ENCODE data around the gene CLEC2L.

The CLEC2L gene

DNA sequence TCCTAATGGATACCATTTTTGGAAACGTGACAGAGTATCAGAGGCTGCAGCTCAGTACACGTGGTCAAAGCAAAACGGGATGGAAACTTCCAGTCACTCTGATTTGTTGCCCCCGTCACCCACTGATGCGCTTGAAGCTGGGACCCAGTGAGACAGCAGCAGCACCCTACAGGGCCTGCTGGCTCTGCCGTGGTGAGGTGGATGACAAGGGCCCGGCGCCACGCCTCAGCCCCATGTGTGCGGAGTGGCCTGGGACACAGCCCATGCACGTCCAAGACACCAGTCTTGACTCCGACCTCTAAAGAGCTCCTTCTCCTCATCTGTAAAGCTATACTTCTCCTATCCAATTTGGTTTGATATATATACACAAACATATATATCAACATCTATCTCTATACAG is 39.0 kb downstream of the CLEC2L start:
- Mint-ChIP-seq H3K4me1 (peaks cover 5% of the 10 kb centered on the region), H3K9me3 (no peaks in the 10 kb centered on the region), H3K4me3 (no peak overlapping the region), H3K27me3 (peaks cover 11% of the 10 kb centered on the region), H3K27ac (no peak overlapping the region)
- ATAC-seq (no peak), DNase-seq (no peak)

DNA sequence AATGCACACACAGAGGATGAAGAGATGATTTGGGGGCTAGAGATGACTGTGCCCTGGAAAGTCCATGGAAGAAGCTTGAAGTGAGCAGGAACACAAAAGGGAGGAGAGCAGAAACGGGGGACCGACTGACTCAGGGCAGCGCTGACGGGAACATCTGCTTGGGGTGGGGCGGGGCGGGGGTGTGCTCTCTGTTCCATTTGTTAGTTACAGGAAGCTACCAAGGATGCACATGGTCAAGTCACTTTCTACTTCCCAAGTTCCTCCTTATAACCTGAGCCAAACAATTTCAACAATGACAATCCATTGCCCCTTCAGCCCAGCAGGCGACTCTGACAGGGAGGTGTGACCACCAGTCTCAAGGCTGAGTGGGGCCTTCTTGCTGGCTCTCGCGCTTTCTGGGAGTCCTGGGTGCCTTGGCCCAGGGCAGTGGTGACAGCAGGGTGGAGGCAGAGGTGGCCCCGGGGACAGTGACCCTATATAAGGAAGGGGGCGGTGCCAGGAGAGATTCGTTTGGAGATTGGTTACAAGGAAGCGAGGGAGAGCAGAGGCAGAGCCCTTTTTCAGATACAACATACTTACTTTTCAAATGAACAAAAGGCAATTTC is 39.6 kb downstream of the CLEC2L start:
- Mint-ChIP-seq H3K4me3 (no peak overlapping the region), H3K27me3 (peaks cover 11% of the 10 kb centered on the region), H3K9me3 (no peaks in the 10 kb centered on the region), H3K27ac (no peak overlapping the region), H3K4me1 (peaks cover 5% of the 10 kb centered on the region)
- ATAC-seq (no peak), DNase-seq (no peak)

DNA sequence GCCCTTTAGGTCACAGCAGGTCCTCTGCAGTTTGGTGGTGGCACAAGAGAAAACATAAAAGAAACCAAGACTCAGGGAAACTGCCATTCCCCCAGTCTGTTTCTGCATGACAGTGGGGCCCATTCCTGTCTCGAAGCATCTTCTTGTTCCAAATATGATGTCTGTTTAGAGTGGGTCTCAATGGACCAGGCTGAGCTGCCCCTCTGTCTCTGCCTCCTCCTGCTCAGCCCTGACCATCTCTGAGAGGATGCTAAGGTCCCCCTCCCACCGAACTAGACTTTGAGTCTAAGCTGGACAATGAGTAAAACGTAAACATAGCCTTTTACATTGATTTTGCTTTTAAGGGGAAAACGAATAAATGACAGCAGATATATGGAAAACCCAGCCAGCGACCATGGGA is 40.4 kb downstream of the CLEC2L start:
- ATAC-seq (no peak), DNase-seq (no peak)
- Mint-ChIP-seq H3K9me3 (no peaks in the 10 kb centered on the region), H3K27ac (peak overlapping the region; percentile 63 to 78), H3K4me1 (peaks cover 5% of the 10 kb centered on the region), H3K4me3 (no peak overlapping the region), H3K27me3 (peaks cover 9% of the 10 kb centered on the region)

DNA sequence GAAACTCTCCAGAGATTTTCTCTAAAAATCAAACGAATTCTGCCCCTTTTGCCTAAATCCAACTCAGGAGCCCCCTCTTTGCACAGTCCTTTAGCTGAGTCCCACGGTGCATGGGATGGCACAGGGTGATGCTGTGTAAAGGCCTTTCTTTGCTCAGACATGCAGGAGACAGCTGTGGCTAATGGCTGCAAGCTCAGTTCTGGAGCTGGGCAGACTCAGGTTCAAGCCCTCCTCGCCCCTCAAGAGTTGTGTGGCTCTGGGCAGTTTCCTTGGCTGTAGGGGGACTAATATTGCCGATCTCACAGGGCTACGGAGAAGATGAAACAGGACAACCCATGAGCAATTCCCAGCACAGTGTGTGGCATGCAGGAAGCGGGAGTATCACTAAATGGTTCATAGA is 42.6 kb downstream of the CLEC2L start:
- H3K4me3 Mint-ChIP-seq = no peak overlapping the region

DNA sequence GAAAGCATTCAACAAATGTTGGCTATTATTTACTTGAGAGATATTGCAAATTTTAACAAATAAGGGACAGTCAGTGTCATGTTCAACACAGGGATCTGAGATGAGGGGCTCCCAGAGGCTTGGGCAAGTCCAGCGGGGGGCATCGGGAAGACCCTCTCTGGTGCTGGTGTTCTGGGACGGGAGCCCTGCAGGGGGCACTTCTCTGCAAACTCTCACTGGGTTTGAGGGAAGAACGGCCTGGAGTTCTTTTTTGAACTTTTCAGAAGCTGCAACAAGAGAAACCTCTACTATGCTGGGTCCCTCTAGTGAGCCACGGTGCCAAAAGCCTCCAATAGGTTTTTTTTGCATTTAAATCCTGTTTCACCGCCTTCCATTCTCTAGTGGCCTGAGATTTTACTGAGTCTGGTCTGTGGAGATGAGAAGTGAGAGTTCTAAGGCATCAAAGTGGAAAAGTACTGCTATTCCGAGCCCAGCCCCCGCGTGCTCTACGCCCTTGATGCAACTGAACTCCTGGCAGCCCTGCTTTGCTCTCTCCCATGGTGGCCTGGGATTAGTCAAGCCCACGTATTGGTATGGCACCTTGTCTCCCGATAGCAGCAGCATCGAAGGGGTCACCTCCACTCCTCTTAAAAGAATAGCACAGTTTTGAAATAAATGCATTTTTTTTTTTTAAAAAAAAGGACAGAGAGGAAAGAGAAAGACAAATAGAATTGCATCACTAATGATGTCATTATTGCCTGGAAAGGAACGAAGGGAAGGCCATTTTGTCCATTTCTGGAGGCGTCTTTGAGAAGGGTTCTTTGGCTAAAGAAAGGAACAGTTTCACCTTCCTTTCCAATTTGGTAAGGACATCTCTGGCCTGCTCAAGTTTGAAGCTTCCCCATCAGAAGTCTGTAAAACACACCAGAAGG is 43.5 kb downstream of the CLEC2L start:
- no peak overlapping the region for H3K27ac Mint-ChIP-seq
- no peaks in the 10 kb centered on the region for H3K27me3 Mint-ChIP-seq
- no peak for ATAC-seq

More for the DNA sequence above, 42.6 kb downstream of the CLEC2L start:
- DNase-seq (no peak), ATAC-seq (no peak)
- Mint-ChIP-seq H3K27me3 (no peaks in the 10 kb centered on the region), H3K9me3 (no peaks in the 10 kb centered on the region), H3K4me1 (peaks cover 5% of the 10 kb centered on the region), H3K27ac (no peak overlapping the region)

DNA sequence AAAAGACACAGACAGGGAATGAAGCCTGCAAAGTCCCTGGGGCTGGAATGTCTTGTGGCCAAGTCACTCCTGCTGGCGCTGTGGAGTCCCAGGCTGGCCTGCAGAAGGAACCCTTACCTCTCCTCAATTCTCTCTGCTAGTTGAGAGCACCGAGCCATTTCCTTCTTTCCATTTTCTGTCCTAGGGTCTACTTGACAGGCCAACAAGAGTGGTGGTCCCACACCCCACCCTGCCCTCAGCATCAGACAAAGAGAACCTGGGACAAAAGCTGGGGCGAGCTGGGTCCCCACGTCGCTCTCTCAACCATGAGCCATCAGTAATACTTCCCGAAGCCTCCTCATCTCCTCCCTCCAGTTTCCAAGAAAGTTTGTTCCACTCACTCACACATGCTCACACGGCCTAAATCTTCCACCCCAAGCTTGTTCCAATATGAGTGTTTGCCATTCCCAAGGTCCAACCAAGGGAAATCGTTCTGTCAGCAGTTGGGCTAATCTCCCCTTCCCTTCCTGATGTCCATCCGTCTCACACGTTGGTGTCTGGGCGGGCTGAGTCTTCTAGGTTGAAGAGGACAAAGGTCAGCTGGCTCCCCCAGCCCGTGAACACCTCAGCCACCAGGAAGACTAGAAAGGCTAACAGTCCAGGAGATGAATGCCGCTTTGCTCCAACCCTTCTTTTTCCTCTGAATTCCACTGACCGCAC is 44.3 kb downstream of the CLEC2L start:
- ATAC-seq (no peak), DNase-seq (no peak)
- Mint-ChIP-seq H3K27ac (peak overlapping the region; percentile 17 to 43), H3K9me3 (no peaks in the 10 kb centered on the region), H3K4me1 (peaks cover 5% of the 10 kb centered on the region), H3K4me3 (no peak overlapping the region), H3K27me3 (no peaks in the 10 kb centered on the region)

More for the DNA sequence above, 43.5 kb downstream of the CLEC2L start:
- no peaks in the 10 kb centered on the region for H3K9me3 Mint-ChIP-seq
- H3K4me3 Mint-ChIP-seq = no peak overlapping the region
- DNase-seq = no peak
- H3K4me1 Mint-ChIP-seq = peaks cover 5% of the 10 kb centered on the region

DNA sequence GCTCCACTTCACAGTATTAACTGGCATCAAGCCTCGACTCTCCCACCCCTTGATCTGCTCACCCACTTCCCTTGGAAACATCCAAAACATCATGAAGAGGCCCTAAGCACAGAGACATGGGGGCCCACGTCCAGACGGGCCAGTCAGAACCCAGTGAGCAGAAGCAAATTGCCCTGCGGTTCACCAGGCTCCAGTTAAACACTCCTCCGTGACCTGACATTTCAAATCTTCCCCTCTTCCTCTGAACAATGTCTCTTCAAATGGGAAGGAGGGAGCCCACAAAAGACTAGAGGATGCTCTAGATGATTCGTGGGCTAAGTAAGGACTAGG is 44.8 kb downstream of the CLEC2L start:
- DNase-seq (no peak), ATAC-seq (no peak)
- Mint-ChIP-seq H3K9me3 (no peaks in the 10 kb centered on the region), H3K27ac (peak overlapping the region; percentile 17 to 45), H3K4me3 (no peak overlapping the region), H3K27me3 (no peaks in the 10 kb centered on the region), H3K4me1 (peaks cover 5% of the 10 kb centered on the region)

DNA sequence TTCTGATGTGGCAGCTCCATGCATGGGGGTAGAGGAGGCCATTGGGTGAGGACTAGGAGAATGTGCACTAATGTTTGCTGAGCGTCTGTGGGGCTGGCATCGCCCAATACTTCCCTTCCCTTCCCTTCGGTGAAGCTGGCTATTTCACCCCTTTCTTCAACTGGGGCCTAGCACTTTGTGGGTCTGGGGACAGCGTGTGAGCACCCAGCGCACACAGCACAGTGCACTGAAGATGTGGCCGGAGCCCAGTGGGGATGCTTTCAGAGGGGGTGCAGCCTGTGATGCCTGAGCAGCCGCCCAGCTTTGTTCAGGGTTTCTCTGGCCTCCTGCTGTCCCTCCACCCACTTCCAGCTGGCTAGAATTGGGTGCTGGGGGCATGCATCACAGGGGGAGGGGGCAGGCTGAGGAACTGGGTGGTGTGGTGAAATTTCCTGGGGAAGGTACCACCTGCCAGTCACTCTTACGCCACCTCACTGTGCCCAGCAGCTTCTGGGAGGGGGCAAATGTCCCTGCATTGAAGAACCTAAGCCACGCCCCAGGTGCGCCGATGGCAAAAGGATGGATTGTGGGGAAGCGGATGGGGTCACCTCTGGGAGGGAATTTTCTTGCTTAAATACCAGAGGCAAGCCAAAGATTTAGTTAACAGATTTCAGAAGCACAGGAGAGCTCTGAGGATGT is 45.5 kb downstream of the CLEC2L start:
- H3K27me3 Mint-ChIP-seq = no peaks in the 10 kb centered on the region
- no peak overlapping the region for H3K4me3 Mint-ChIP-seq
- H3K9me3 Mint-ChIP-seq = no peaks in the 10 kb centered on the region
- DNase-seq = no peak
- peaks cover 5% of the 10 kb centered on the region for H3K4me1 Mint-ChIP-seq
- no peak overlapping the region for H3K27ac Mint-ChIP-seq
- ATAC-seq = no peak

DNA sequence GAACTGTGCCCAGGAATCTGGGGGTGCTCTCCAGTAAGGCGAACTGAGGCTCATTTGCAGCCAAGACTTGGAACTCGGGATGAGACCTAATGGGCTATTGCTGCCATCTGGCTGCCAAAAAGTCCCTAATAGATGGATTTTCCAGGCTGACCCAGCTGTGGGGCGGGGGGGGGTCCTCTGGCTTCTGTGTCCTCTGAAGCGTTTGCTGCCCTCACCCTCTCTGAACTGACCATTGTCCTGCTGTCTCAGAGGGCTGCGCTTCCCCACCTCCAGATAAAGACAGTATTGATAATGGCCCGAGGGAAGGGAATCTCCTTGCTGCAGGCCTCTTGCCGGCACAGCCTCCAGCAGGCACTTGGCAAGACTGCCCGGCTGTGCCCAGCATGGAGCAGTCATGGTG is 46.6 kb downstream of the CLEC2L start:
- Mint-ChIP-seq H3K27me3 (no peaks in the 10 kb centered on the region), H3K9me3 (no peaks in the 10 kb centered on the region), H3K27ac (no peak overlapping the region), H3K4me1 (peaks cover 5% of the 10 kb centered on the region), H3K4me3 (no peak overlapping the region)
- ATAC-seq (no peak), DNase-seq (no peak)

DNA sequence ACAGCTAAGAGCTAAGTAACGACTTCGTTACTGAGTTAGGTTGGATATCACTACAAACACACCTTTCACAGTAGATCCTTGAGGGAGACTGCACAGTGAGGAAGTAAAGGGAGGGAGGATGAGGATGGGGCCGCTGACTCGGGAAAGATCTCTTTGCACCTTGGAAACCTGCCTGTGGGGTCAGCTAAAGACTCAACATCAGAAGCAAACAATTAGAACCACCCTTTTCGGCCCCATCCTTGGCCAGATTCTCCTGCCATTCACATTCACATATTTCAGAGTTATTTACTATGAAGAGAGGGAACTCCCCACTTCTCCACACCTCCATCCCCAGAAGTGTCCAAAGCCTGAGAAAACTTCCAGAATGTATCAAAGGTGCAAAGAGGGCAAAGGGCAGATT is 47.1 kb downstream of the CLEC2L start:
- H3K27ac Mint-ChIP-seq = no peak overlapping the region

DNA sequence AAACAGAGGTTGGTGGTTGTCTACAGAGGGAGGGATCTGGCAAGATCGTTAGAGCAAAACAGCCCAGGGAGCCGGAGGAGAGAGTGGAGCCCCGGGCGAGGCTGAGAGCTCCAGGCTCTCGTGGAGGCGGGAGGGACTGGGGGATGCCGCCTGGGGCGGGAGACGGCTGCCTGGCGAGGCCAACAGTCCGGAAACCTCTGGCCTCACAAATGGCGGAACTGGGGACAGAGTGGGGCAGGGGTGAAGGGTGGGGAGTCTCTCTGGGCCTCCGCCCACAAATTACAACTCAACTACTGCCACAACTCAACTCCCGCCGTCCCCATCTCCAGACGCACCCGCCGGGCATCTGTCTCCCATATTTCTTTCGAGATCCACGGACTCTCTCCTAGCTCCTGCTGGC is 47.7 kb downstream of the CLEC2L start:
- Mint-ChIP-seq H3K4me3 (no peak overlapping the region), H3K27me3 (no peaks in the 10 kb centered on the region), H3K4me1 (peaks cover 2% of the 10 kb centered on the region), H3K27ac (no peak overlapping the region), H3K9me3 (no peaks in the 10 kb centered on the region)
- DNase-seq (no peak), ATAC-seq (no peak)

More for the DNA sequence above, 47.1 kb downstream of the CLEC2L start:
- ATAC-seq (no peak), DNase-seq (no peak)
- H3K9me3 Mint-ChIP-seq = no peaks in the 10 kb centered on the region
- no peaks in the 10 kb centered on the region for H3K27me3 Mint-ChIP-seq
- no peak overlapping the region for H3K4me3 Mint-ChIP-seq
- peaks cover 5% of the 10 kb centered on the region for H3K4me1 Mint-ChIP-seq

DNA sequence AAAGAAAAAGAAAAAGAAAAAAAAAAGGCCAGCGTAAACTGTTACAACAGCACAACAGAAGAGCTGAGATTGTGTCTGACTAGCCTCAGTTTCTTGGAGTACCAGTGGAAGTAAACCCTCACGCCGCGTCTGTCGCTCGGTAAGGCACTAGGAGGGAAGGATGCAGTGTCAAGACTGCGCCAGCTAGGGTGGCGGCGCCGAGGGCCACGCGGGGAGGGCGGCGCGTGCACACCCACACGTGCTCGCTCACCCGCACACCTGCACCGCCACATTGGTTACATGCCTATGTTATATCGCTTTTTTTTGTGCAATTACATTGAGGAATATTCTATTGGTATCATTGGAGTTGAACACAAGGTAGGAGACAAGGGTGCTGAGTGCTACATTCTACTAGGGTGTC is 48.2 kb downstream of the CLEC2L start:
- DNase-seq = no peak
- no peak overlapping the region for H3K4me3 Mint-ChIP-seq
- H3K9me3 Mint-ChIP-seq = no peaks in the 10 kb centered on the region
- H3K27me3 Mint-ChIP-seq = no peaks in the 10 kb centered on the region
- H3K27ac Mint-ChIP-seq = no peak overlapping the region
- H3K4me1 Mint-ChIP-seq = no peaks in the 10 kb centered on the region
- no peak for ATAC-seq

DNA sequence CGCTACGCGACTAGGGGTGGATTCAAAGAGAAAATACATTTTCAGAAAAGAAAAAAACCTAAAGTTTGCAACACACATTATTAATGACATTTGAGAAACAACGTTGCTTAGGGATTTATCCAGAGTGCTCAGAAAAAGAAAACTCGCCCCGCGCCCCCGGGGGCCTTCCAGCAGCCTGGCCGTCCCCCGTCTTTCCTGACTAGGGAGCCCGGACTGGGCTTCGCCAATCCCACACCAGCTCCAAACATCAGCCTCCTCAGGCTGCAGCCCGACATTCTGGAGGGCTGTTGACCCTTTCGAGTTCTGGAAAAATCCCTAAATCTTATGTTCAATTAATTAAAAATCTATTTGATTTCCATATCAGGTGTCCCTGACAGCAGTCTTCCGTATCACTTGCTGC is 48.6 kb downstream of the CLEC2L start:
- no peaks in the 10 kb centered on the region for H3K4me1 Mint-ChIP-seq
- no peaks in the 10 kb centered on the region for H3K9me3 Mint-ChIP-seq
- no peak overlapping the region for H3K27ac Mint-ChIP-seq
- H3K4me3 Mint-ChIP-seq = no peak overlapping the region
- no peak for DNase-seq
- no peak for ATAC-seq
- H3K27me3 Mint-ChIP-seq = no peaks in the 10 kb centered on the region

DNA sequence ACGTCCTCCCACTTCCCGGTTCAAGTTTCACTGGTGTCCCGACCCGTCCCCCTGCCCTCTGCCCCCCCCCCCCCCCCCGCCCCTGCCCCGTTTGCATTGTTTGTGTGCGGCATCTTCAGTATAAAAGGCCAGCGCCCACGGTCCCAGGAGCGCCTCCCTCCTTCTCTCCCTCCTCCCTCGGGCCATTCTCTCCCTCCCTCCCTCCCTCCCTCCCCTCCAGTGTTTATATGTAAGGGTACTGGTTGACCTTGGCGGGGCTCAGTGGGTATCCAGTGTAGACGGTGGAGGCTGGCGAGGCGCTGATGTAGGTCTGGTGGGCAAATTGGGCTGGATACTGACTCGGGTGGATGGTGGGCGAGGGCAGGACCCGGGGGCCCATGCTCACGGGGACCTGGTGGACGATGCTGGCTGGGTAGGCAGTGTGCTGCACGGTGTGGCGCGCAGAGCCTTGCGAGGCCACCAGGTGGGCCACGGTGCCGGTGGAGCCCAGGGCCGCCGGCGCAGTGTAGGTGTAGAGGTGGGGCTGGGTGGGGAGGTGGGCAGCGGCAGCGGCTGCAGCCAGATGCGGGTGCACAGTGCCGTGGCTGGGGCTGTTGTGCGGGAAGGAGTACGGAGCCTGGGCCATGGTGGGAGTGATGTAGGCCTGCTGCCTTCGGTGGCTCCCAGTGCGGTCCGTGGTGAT is 49.4 kb downstream of the CLEC2L start:
- peak; percentile 42 for ATAC-seq
- DNase-seq = no peak
- Mint-ChIP-seq H3K4me1 (no peaks in the 10 kb centered on the region), H3K4me3 (no peak overlapping the region), H3K9me3 (no peaks in the 10 kb centered on the region), H3K27ac (no peak overlapping the region), H3K27me3 (no peaks in the 10 kb centered on the region)

DNA sequence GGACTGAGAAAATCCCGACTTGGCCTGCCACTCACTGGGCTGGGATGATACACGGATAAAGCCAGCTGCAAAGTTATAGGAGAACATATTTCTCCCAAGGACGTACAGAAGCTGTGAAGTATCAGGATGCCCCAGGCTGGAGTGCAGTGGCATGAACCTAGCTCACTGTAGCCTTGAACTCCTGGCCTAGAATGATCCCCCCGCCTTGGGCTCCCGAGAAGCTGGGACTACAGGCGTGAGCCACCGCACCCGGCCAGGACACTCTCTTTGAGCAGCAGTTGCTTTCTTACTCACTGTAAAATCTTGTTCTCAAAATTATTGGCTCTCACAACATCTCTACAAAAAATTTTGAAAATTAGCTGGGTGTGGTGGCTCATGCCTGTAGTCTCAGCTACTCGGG is 50.4 kb downstream of the CLEC2L start:
- no peak overlapping the region for H3K4me3 Mint-ChIP-seq
- no peaks in the 10 kb centered on the region for H3K27me3 Mint-ChIP-seq
- no peaks in the 10 kb centered on the region for H3K4me1 Mint-ChIP-seq
- H3K9me3 Mint-ChIP-seq = no peaks in the 10 kb centered on the region
- no peak for ATAC-seq
- no peak for DNase-seq
- H3K27ac Mint-ChIP-seq = peak overlapping the region in 1 of 2 donors; percentile 34

Measured in stimulated activated naive CD8-positive, alpha-beta T cell treated with anti-CD3 and anti-CD28 coated beads, Interleukin-15, amount 100 ng/mL, for 72 hours (primary cell).